ENCODE results near the gene CISD3. TPM values are rescaled to one million over a fixed set of nuclear protein-coding genes. Genes with fewer than 3 reads are reported as not detected.

CISD3 gene
- polyA plus RNA-seq, 1 experiment = 17.1 TPM

DNA sequence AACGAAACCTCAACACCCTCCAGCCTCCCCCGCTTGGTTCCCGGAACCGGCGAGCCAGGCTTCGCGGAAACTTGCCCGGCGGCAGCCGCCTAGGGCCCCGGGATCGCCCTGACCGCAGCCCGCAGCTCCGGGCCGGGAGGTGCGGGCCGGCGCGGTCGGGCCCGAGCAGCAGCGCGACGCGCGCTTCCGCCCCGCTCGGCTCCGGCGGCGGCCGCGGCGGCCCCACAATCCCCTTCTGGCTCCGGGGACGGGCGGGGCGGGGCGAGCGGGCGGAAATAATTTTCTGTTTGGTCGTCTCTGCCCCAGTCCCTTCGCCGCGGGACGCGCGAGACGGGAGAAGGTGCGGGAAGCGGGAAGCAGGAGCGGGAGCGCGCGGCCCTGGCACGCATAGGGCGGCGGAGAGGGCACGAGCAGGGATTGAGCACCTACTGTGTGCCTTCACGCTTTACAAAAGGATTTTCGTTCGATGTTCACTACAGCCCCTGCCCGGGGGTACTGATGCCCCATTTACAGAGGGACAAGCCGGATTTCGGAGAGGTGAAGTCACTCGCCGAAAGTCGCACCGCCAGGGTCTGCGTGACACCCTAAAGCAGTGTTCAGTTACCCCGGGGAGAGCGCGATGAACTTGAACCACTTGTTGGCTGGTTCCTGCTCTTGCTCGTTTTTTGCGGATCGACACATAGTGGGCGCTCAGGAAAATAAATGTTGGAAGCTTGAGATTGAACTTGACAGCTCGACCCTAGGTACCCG, 27.8 kb upstream of the CISD3 start:
- Histone ChIP-seq H3K36me3 (ENCODE audit: control insufficient read depth, insufficient read depth, low read length) (no peaks in the 10 kb centered on the region), H3K27me3 (ENCODE audit: control insufficient read depth, insufficient read depth, low read length) (no peaks in the 10 kb centered on the region; the same call in none of the 2 replicates), H3K4me3 (ENCODE audit: low read depth, low read length) (peak overlapping the region; percentile 76)
- no peak for DNase-seq (ENCODE audit: low read depth)
- CTCF ChIA-PET = interaction anchor here (1.0 to 1.5 kb wide), 2 partner anchors 15 to 25 kb away, joined by 3 read pairs; no protein-coding TSS in a partner anchor
- POLR2A ChIA-PET = no interaction called here
- TF ChIP-seq, protein P1, sequence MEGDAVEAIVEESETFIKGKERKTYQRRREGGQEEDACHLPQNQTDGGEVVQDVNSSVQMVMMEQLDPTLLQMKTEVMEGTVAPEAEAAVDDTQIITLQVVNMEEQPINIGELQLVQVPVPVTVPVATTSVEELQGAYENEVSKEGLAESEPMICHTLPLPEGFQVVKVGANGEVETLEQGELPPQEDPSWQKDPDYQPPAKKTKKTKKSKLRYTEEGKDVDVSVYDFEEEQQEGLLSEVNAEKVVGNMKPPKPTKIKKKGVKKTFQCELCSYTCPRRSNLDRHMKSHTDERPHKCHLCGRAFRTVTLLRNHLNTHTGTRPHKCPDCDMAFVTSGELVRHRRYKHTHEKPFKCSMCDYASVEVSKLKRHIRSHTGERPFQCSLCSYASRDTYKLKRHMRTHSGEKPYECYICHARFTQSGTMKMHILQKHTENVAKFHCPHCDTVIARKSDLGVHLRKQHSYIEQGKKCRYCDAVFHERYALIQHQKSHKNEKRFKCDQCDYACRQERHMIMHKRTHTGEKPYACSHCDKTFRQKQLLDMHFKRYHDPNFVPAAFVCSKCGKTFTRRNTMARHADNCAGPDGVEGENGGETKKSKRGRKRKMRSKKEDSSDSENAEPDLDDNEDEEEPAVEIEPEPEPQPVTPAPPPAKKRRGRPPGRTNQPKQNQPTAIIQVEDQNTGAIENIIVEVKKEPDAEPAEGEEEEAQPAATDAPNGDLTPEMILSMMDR (IDR thresholded peaks at IDR 0.05; ENCODE audit: insufficient read depth, low read depth, low read length) = no peak

DNA sequence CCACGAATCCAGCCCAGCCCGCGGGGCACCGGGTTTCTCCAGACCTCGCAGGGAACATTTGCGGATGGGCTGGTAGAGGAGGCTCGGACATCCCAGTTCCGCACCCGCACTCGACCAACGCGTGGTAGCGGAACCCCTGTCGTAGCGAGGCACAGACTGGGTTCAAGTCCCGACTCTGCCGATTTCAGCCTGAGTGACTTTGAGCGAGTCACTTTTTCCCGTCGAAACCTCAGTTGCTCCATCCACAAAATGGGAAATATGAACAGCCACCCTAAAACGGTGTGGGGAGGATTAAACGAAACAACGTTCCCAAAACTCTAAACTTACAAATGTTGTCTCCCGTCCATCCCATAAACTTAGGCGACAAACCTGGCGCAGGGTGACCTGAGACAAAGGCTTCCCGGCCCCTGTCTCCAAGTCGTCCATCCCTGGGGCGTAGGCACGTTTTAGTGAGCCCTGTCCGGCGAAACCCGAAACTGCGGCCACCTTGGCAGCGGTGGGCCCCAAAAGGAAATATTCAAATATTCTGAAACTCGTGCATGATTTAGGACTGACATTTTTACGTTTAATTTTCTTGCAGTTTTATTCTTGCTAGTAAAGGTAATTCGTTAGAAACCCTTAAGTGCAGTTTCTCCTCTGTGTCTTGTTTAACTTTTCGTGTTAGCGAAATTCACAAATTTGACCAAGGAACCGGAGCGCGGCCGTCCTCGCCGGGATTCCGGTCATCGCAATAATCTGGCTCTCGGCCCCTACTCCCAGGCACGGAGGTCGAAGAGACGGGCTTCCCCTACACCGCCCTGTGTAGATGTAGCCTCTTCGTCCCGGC, 27.0 kb upstream of the CISD3 start:
- H3K36me3 ChIP-seq (ENCODE audit: control insufficient read depth, insufficient read depth, low read length) = no peaks in the 10 kb centered on the region; the same call in 1 of the 2 replicates
- CTCF ChIA-PET = no interaction called here
- no peak for DNase-seq (ENCODE audit: low read depth)
- TF ChIP-seq, protein P1 (IDR thresholded peaks at IDR 0.05; ENCODE audit: insufficient read depth, low read depth, low read length) = no peak
- POLR2A ChIA-PET = no interaction called here
- H3K4me3 ChIP-seq (ENCODE audit: low read depth, low read length) = peak overlapping the region; percentile 76
- H3K27me3 ChIP-seq (ENCODE audit: control insufficient read depth, insufficient read depth, low read length) = no peaks in the 10 kb centered on the region; the same call in 1 of the 2 replicates

DNA sequence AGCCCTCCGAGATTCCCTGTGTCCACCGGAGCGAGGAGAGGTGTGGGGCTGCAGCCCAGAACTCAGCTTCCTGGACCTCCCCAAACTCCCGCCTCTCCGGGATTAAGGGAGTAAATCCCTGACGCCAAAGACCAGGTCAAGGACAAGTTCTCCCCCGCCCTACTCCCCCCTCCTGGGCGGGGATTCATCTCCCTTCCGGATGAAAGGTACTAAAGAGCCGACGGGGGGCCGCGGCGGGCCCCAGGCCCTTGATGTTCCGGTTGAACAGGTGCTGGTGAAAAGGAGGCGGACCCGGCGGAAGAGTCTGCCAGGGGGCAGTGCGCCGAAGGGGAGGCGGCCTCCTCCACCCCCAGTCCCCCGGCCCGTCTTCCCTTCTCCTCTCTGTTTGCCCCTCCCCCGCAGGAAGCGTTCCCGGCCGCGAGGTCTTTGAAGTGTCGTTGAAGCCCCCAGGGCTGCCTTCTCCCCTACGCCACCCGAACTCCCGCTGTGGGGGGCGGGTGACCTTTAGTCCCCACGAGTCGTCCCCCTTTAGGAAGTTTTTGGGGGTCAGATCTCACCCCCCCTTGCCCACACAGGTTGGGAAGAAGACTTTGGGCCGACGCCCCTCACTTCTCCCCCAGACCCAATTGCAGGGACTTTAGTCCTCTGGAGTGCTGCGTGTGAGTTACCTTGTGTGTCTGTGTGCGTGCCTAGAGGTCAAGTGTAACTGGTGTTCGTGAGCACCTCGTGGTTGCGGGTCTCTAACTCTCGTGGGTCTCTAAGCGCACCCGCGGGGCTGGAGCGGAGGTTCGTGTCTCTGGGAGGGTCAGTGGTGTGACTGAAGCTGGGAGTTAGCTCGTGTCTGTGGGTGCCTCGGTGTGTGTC, 26.2 kb upstream of the CISD3 start:
- peak overlapping the region; percentile 76 for H3K4me3 ChIP-seq (ENCODE audit: low read depth, low read length)
- ChIA-PET POLR2A (interaction anchor here (0.6 kb wide), 1 partner anchor 274 kb away, joined by 3 read pairs; no protein-coding TSS in a partner anchor), CTCF (interaction anchor here (1.0 kb wide), 1 partner anchor 27 kb away, joined by 3 read pairs; the partner anchor contains the start of gene CISD3)
- TF ChIP-seq, protein P1 (IDR thresholded peaks at IDR 0.05; ENCODE audit: insufficient read depth, low read depth, low read length) = peak; percentile 7; the same call in 1 of the 2 replicates
- peaks cover 3% of the 10 kb centered on the region for H3K36me3 ChIP-seq (ENCODE audit: control insufficient read depth, insufficient read depth, low read length)
- DNase-seq (ENCODE audit: low read depth) = no peak
- H3K27me3 ChIP-seq (ENCODE audit: control insufficient read depth, insufficient read depth, low read length) = no peaks in the 10 kb centered on the region; the same call in 1 of the 2 replicates

DNA sequence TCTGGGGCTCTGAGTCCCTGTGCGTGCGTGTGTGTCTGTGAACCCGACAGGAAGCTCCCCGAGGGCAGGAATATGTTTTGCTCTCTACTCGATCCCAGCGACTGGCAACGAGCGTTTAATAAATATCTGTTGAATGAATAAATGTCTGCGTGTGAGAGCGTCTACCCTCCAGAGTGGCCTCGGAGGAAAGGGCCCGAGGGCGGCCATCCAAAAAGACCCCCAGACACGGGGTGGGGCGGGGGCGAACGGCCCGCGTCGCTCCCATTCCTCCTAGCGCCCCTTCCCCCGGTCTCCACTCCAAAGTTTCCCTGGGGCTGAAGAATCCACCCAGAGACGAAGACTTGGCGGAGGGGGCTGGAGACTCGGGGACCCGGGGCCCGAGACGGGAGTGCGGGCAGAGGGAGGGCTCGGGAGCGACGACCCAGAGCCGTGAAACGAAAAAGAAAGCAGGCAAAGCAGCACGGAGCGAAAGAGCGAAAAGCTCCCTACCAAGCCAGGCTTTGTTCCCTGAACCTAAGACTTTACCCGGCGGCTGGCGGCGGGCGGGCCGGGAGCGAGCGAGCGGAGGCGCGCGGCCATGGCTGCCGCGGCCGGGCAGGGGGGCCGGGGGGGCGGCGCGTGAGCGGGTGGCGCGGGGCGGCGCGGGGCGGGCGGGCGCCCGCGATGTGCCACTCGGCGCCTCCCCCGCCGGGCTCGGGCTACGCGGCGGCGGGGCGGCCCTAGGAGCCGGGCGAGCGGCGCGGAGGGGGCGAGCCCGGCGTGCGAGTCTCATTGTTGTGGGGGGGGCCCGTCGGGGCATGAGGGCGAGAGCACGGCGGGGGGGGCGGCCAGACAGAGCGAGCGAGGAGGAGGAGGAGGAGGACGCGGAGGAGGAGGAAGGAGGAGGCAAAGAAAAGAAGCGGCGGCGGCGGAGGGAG, 25.3 kb upstream of the CISD3 start, which contains the start of gene MLLT6:
TSS of gene MLLT6 (plus strand) at position 668 of the 917 bp plus-strand sequence. CDS start 360 bp downstream, outside the sequence.
- DNase-seq (ENCODE audit: low read depth) = no peak
- Histone ChIP-seq H3K36me3 (ENCODE audit: control insufficient read depth, insufficient read depth, low read length) (peaks cover 9% of the 10 kb centered on the region), H3K27me3 (ENCODE audit: control insufficient read depth, insufficient read depth, low read length) (no peaks in the 10 kb centered on the region), H3K4me3 (ENCODE audit: low read depth, low read length) (peak within 1 kb of the TSS; percentile 76)
- ChIA-PET POLR2A (interaction anchor here (0.6 kb wide), 1 partner anchor 275 kb away, joined by 3 read pairs; no protein-coding TSS in a partner anchor), CTCF (interaction anchor here (1.0 to 1.4 kb wide), 3 partner anchors 15 to 31 kb away, joined by 3 to 5 read pairs (median 3); partner anchors contain the start of gene CISD3)
- TF ChIP-seq, protein P1 (IDR thresholded peaks at IDR 0.05; ENCODE audit: insufficient read depth, low read depth, low read length) = no peak

Measured in BJ (cell line).